ENCODE measurements around the gene MERTK. TPM values are rescaled to one million over a fixed set of nuclear protein-coding genes. Genes with fewer than 3 reads are reported as not detected.

Gene MERTK
- total and polyA plus RNA-seq, 2 experiments from 2014 or later: 16.4 to 29.6 TPM

DNA sequence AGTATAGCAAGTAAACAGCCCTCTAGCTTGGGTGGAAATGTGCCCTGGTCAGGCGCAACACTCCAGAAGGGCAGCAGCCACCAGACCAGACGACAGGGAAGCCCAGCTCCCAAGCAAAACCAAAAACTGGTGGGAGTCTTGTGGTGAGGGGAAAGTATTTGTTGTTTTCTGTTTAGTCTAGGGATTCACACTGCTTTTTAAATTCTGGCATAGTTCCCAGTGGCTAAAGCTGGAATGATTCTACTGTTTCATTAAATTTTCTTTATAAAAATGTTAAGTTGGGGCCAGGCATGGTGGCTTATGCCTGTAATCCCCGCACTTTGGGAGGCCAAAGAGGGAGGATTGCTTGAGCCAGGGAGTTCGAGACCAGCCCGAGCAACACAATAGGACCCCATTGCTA lies 38.5 kb downstream of the MERTK start:
- WGBS (ENCODE audit: low lambda C conversion rate, missing lambda C conversion rate): 64% methylated on average over 5 of the region's 5 CpGs

GRCh38 chr2:111938392-111938791 lies 40.0 kb downstream of the MERTK start:
- Histone ChIP-seq H3K4me2 (no peak overlapping the region), H2AFZ (no peak overlapping the region), H3K4me1 (ENCODE audit: insufficient read depth) (no peaks in the 10 kb centered on the region), H3K9me3 (ENCODE audit: low read depth) (no peaks in the 10 kb centered on the region), H3K27me3 (no peaks in the 10 kb centered on the region), H3K9me2 (replicated peaks; ENCODE audit: insufficient read depth) (no peaks in the 10 kb centered on the region), H3K79me2 (peaks cover 73% of the 10 kb centered on the region), H3K27ac (no peak overlapping the region), H3K4me3 (no peak overlapping the region), H3K36me3 (replicated peaks; ENCODE audit: insufficient read depth, low read depth) (no peaks in the 10 kb centered on the region), H4K20me1 (ENCODE audit: insufficient read depth, poor library complexity, severe bottlenecking) (no peaks in the 10 kb centered on the region)
- no peak for DNase-seq (ENCODE audit: low spot score)
- TF ChIP-seq EZH2phosphoT487 (IDR thresholded peaks at IDR 0.05; ENCODE audit: low read depth, severe bottlenecking, unreplicated experiment) (no peak), EZH2 (IDR thresholded peaks at IDR 0.05; ENCODE audit: borderline replicate concordance) (no peak)
- TF ChIP-seq, protein P1, sequence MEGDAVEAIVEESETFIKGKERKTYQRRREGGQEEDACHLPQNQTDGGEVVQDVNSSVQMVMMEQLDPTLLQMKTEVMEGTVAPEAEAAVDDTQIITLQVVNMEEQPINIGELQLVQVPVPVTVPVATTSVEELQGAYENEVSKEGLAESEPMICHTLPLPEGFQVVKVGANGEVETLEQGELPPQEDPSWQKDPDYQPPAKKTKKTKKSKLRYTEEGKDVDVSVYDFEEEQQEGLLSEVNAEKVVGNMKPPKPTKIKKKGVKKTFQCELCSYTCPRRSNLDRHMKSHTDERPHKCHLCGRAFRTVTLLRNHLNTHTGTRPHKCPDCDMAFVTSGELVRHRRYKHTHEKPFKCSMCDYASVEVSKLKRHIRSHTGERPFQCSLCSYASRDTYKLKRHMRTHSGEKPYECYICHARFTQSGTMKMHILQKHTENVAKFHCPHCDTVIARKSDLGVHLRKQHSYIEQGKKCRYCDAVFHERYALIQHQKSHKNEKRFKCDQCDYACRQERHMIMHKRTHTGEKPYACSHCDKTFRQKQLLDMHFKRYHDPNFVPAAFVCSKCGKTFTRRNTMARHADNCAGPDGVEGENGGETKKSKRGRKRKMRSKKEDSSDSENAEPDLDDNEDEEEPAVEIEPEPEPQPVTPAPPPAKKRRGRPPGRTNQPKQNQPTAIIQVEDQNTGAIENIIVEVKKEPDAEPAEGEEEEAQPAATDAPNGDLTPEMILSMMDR (IDR thresholded peaks at IDR 0.05; ENCODE audit: poor library complexity): no peak

More for the DNA sequence above, 38.5 kb downstream of the MERTK start:
- H3K9me2 ChIP-seq (replicated peaks; ENCODE audit: insufficient read depth): no peaks in the 10 kb centered on the region
- H3K4me2 ChIP-seq: no peak overlapping the region
- TF ChIP-seq, protein P1 (IDR thresholded peaks at IDR 0.05; ENCODE audit: poor library complexity): no peak
- TF ChIP-seq EZH2 (IDR thresholded peaks at IDR 0.05; ENCODE audit: borderline replicate concordance): no peak
- TF ChIP-seq EZH2phosphoT487 (IDR thresholded peaks at IDR 0.05; ENCODE audit: low read depth, severe bottlenecking, unreplicated experiment): no peak
- DNase-seq (ENCODE audit: low spot score): no peak
- no peaks in the 10 kb centered on the region for H3K4me1 ChIP-seq (ENCODE audit: insufficient read depth)
- no peak overlapping the region for H2AFZ ChIP-seq
- no peaks in the 10 kb centered on the region for H4K20me1 ChIP-seq (ENCODE audit: insufficient read depth, poor library complexity, severe bottlenecking)
- peaks cover 70% of the 10 kb centered on the region for H3K79me2 ChIP-seq
- no peaks in the 10 kb centered on the region for H3K36me3 ChIP-seq (replicated peaks; ENCODE audit: insufficient read depth, low read depth)
- H3K27me3 ChIP-seq: no peaks in the 10 kb centered on the region
- no peaks in the 10 kb centered on the region for H3K9me3 ChIP-seq (ENCODE audit: low read depth)
- no peak overlapping the region for H3K4me3 ChIP-seq
- peak overlapping the region; percentile 45 for H3K27ac ChIP-seq

- TF ChIP-seq, protein P1 (IDR thresholded peaks at IDR 0.05; ENCODE audit: poor library complexity): no peak
- TF ChIP-seq EZH2phosphoT487 (IDR thresholded peaks at IDR 0.05; ENCODE audit: low read depth, severe bottlenecking, unreplicated experiment) (no peak), EZH2 (IDR thresholded peaks at IDR 0.05; ENCODE audit: borderline replicate concordance) (no peak)
- WGBS (ENCODE audit: low lambda C conversion rate, missing lambda C conversion rate): 83% methylated on average over 10 of the region's 10 CpGs
- H3K9me2 ChIP-seq (replicated peaks; ENCODE audit: insufficient read depth): no peaks in the 10 kb centered on the region
- H3K4me2 ChIP-seq: no peak overlapping the region
- H4K20me1 ChIP-seq (ENCODE audit: insufficient read depth, poor library complexity, severe bottlenecking): no peaks in the 10 kb centered on the region
- H3K36me3 ChIP-seq (replicated peaks; ENCODE audit: insufficient read depth, low read depth): no peaks in the 10 kb centered on the region
- no peak for DNase-seq (ENCODE audit: low spot score)
- no peaks in the 10 kb centered on the region for H3K27me3 ChIP-seq
- no peak overlapping the region for H3K27ac ChIP-seq
- no peak overlapping the region for H3K4me3 ChIP-seq
- peaks cover 12% of the 10 kb centered on the region for H3K4me1 ChIP-seq (ENCODE audit: insufficient read depth)
- H3K9me3 ChIP-seq (ENCODE audit: low read depth): no peaks in the 10 kb centered on the region
- no peak overlapping the region for H2AFZ ChIP-seq
- peaks cover 60% of the 10 kb centered on the region for H3K79me2 ChIP-seq
These were observed 42.2 kb downstream of the MERTK start for GRCh38 chr2:111940333-111941196.

All from hepatocyte (in vitro differentiated cells).